Measurements from ENCODE around the gene PDCD1LG2. TPM values are rescaled to one million over a fixed set of nuclear protein-coding genes. Genes with fewer than 3 reads are reported as not detected.
A peak's percentile ranks its signal among the peaks of the same experiment; 100 is the strongest.

PDCD1LG2 gene
- total and polyA plus RNA-seq, 2 experiments from 2014 or later: not detected

DNA sequence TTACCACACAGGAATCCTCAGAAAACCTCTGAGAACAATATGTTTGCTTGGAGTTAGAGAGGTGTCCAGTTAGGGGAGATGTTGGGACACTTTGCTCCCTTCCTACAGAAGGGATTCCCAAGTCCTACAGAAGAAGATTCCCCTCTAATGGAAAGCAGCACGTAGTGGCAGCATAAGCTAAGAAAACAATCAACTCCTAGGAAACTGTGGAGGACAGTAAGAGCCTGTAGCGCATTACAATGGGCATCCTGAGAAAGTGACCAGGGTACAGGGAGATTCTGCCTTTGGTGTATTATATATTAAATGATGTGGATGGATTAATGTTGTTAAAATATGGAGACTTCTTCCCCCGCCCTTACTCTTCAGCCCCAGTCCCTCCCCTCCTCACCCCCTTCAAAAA lies 104.7 kb downstream of the PDCD1LG2 start:
- no peak overlapping the region for H3K27ac ChIP-seq (ENCODE audit: low read depth)
- ATAC-seq: peak; percentile 74
- H2AFZ ChIP-seq: no peak overlapping the region
- no peak overlapping the region for H3K4me3 Mint-ChIP-seq
- no peaks in the 10 kb centered on the region for H3K9me3 Mint-ChIP-seq
- no peak overlapping the region for H3K27ac Mint-ChIP-seq
- no peak overlapping the region for H3K4me3 ChIP-seq
- no peaks in the 10 kb centered on the region for H3K36me3 Mint-ChIP-seq (ENCODE audit: low read depth)
- no peak for TF ChIP-seq EZH2phosphoT487 (IDR thresholded peaks at IDR 0.05; ENCODE audit: unreplicated experiment)
- TF ChIP-seq, protein P1, sequence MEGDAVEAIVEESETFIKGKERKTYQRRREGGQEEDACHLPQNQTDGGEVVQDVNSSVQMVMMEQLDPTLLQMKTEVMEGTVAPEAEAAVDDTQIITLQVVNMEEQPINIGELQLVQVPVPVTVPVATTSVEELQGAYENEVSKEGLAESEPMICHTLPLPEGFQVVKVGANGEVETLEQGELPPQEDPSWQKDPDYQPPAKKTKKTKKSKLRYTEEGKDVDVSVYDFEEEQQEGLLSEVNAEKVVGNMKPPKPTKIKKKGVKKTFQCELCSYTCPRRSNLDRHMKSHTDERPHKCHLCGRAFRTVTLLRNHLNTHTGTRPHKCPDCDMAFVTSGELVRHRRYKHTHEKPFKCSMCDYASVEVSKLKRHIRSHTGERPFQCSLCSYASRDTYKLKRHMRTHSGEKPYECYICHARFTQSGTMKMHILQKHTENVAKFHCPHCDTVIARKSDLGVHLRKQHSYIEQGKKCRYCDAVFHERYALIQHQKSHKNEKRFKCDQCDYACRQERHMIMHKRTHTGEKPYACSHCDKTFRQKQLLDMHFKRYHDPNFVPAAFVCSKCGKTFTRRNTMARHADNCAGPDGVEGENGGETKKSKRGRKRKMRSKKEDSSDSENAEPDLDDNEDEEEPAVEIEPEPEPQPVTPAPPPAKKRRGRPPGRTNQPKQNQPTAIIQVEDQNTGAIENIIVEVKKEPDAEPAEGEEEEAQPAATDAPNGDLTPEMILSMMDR (conservative IDR thresholded peaks at IDR 0.05; ENCODE audit: low read depth in 2 of 2): peak in 1 of 2 experiments; percentile 41; a peak in 2 of 4 replicates
- peaks cover 5% of the 10 kb centered on the region; the same call in 1 of the 2 replicates for H3K4me1 ChIP-seq (ENCODE audit: insufficient read depth)
- no peaks in the 10 kb centered on the region for H3K27me3 ChIP-seq (ENCODE audit: insufficient read depth)
- no peaks in the 10 kb centered on the region for H3K36me3 ChIP-seq (ENCODE audit: insufficient read depth)
- peak; percentile 47 for DNase-seq (ENCODE audit: low spot score)
- H3K9me2 ChIP-seq (ENCODE audit: insufficient read depth): no peaks in the 10 kb centered on the region
- H3K27me3 Mint-ChIP-seq (ENCODE audit: insufficient read depth, low read depth, poor library complexity): no peaks in the 10 kb centered on the region
- H3K79me2 ChIP-seq (replicated peaks; ENCODE audit: insufficient read depth): no peaks in the 10 kb centered on the region
- no peak overlapping the region for H3K4me2 ChIP-seq
- H4K20me1 ChIP-seq (replicated peaks; ENCODE audit: insufficient read depth): no peaks in the 10 kb centered on the region
- peaks cover 12% of the 10 kb centered on the region; the same call in 2 of the 3 replicates for H3K4me1 Mint-ChIP-seq
- no peaks in the 10 kb centered on the region for H3F3A ChIP-seq (replicated peaks; ENCODE audit: low read depth)

- Mint-ChIP-seq H3K27ac (no peak overlapping the region), H3K36me3 (ENCODE audit: low read depth) (no peaks in the 10 kb centered on the region), H3K4me3 (no peak overlapping the region), H3K9me3 (no peaks in the 10 kb centered on the region), H3K27me3 (ENCODE audit: insufficient read depth, low read depth, poor library complexity) (no peaks in the 10 kb centered on the region), H3K4me1 (peaks cover 8% of the 10 kb centered on the region; the same call in 2 of the 3 replicates)
- H3K4me1 ChIP-seq (ENCODE audit: insufficient read depth): no peaks in the 10 kb centered on the region; the same call in 1 of the 2 replicates
- TF ChIP-seq JUNB (IDR thresholded peaks at IDR 0.05; ENCODE audit: unreplicated experiment) (no peak), CREB1 (CRISPR knock-in tag; IDR thresholded peaks at IDR 0.05; ENCODE audit: low read depth) (no peak), ZNF331 (CRISPR knock-in tag; IDR thresholded peaks at IDR 0.05; ENCODE audit: low read depth) (no peak), EZH2phosphoT487 (IDR thresholded peaks at IDR 0.05; ENCODE audit: unreplicated experiment) (no peak), ETS1 (IDR thresholded peaks at IDR 0.05) (no peak), REST (IDR thresholded peaks at IDR 0.05; ENCODE audit: unreplicated experiment) (no peak)
- TF ChIP-seq, protein P1 (conservative IDR thresholded peaks at IDR 0.05; ENCODE audit: low read depth in 2 of 2): no peak
- H3F3A ChIP-seq (replicated peaks; ENCODE audit: low read depth): no peaks in the 10 kb centered on the region
- H3K79me2 ChIP-seq (replicated peaks; ENCODE audit: insufficient read depth): no peaks in the 10 kb centered on the region
- H3K4me2 ChIP-seq: no peak overlapping the region
- ATAC-seq (no peak), DNase-seq (ENCODE audit: low spot score) (no peak)
- H3K4me3 ChIP-seq: no peak overlapping the region
- no peaks in the 10 kb centered on the region for H3K9me2 ChIP-seq (ENCODE audit: insufficient read depth)
- H3K27me3 ChIP-seq (ENCODE audit: insufficient read depth): no peaks in the 10 kb centered on the region
- no peaks in the 10 kb centered on the region for H3K36me3 ChIP-seq (ENCODE audit: insufficient read depth)
- no peak overlapping the region for H2AFZ ChIP-seq
- H3K27ac ChIP-seq (ENCODE audit: low read depth): no peak overlapping the region
- H4K20me1 ChIP-seq (replicated peaks; ENCODE audit: insufficient read depth): no peaks in the 10 kb centered on the region
These were observed 107.4 kb downstream of the PDCD1LG2 start for GRCh38 chr9:5617749-5618148.

Measured in GM23338 (cell line).